Esophagus (tissue), 2 donors: ENCODE data around the gene SOD2. TPM values are rescaled to one million over a fixed set of nuclear protein-coding genes. Genes with fewer than 3 reads are reported as not detected.
"Not testable (repeated sequence)": the region's sequence is repeated elsewhere in the genome, so short reads cannot be mapped to it uniquely, and the experiment has no call there.

Source experiments
- H3K27ac ChIP-seq, 2 donors: one replicate each; pipeline ENCODE4 v1.5.1; 2013; ENCODE audit warnings: low read depth in 2 of 2, mild to moderate bottlenecking in 2 of 2, inconsistent platforms in 1 of 2, low read length in 1 of 2, moderate library complexity in 1 of 2
- H3K27me3 ChIP-seq, 2 donors: one replicate each; pipeline ENCODE4 v1.6.1; 2013; ENCODE audit warnings: low read length in 2 of 2, control low read depth in 1 of 2, mild to moderate bottlenecking in 1 of 2; ENCODE audit not compliant: insufficient read depth in 2 of 2, control insufficient read depth in 1 of 2
- H3K36me3 ChIP-seq, 2 donors: one replicate each; pipeline ENCODE4 v1.6.1; 2013; ENCODE audit warnings: low read length in 1 of 2; ENCODE audit not compliant: control insufficient read depth in 2 of 2, insufficient read depth in 2 of 2
- H3K4me1 ChIP-seq, 2 donors: one replicate each; pipeline ENCODE4 v1.6.1; 2013; ENCODE audit warnings: low read length in 1 of 2; ENCODE audit not compliant: control insufficient read depth in 2 of 2, insufficient read depth in 2 of 2
- H3K4me3 ChIP-seq, 2 donors: one replicate each; pipeline ENCODE4 v1.5.1; 2013; ENCODE audit warnings: low read length in 2 of 2, mild to moderate bottlenecking in 2 of 2, low read depth in 1 of 2, moderate library complexity in 1 of 2
- H3K9me3 ChIP-seq, 2 donors: one replicate each; pipeline ENCODE4 v1.6.1; 2013; ENCODE audit warnings: mild to moderate bottlenecking in 2 of 2, low read depth in 1 of 2, low read length in 1 of 2, moderate library complexity in 1 of 2; ENCODE audit not compliant: control insufficient read depth in 2 of 2, insufficient read depth in 1 of 2
- WGBS, 2 donors: extraction: QIAGEN DNeasy Blood & Tissue Kit; methylation state at CpG; one replicate each; pipeline ENCODE4 v1.1.7; 2013; 5-methylcytosine and 5-hydroxymethylcytosine counted together
- polyA plus RNA-seq, 2 donors: library from polyadenylated mRNA; stranded (reverse); fragments of 200-250 nt; gene quantifications; one replicate each; pipeline ENCODE4 v1.2.3, GENCODE V29; 2013
- donor health status: healthy with polysubstance abuse.
- donor health status: Bipolar disorder and iron deficiency.

Gene SOD2
- polyA plus RNA-seq, 2 donors, result 79.1 to 167 TPM

GRCh38 chr6:159727717-159728445 is 34.8 kb upstream of the SOD2 start:
- no peaks in the 10 kb centered on the region for H3K9me3 ChIP-seq
- no peaks in the 10 kb centered on the region for H3K36me3 ChIP-seq
- H3K4me1 ChIP-seq, result no peaks in the 10 kb centered on the region
- WGBS, 2 donors, result 0% methylated on average over 34 to 44 of the region's 44 CpGs
- H3K27ac ChIP-seq, result peak overlapping the region; percentile 99 to 100
- H3K4me3 ChIP-seq, result peak overlapping the region; percentile 99 to 100
- no peaks in the 10 kb centered on the region for H3K27me3 ChIP-seq

- H3K4me3 ChIP-seq, result peak within 1 kb of the TSS; percentile 99 to 100
- no peaks in the 10 kb centered on the region for H3K27me3 ChIP-seq
- peak within 1 kb of the TSS; percentile 100 for H3K27ac ChIP-seq
- H3K4me1 ChIP-seq, result no peaks in the 10 kb centered on the region
- 0% methylated on average over 65 to 93 of the region's 93 CpGs for WGBS, 2 donors
- no peaks in the 10 kb centered on the region for H3K36me3 ChIP-seq
- no peaks in the 10 kb centered on the region for H3K9me3 ChIP-seq
Observed at GRCh38 chr6:159726918-159727716, 34.1 kb upstream of the SOD2 start, which contains the start of gene WTAP. TSS of gene WTAP (plus strand) at chr6:159727506. CDS start at chr6:159736266, 8,760 bp downstream.

GRCh38 chr6:159726255-159726917 is 33.3 kb upstream of the SOD2 start:
- peak overlapping the region; percentile 100 for H3K27ac ChIP-seq
- H3K9me3 ChIP-seq, result no peaks in the 10 kb centered on the region
- no peaks in the 10 kb centered on the region for H3K4me1 ChIP-seq
- WGBS, 2 donors, result 1% methylated on average over 30 of the region's 30 CpGs
- no peaks in the 10 kb centered on the region for H3K27me3 ChIP-seq
- H3K36me3 ChIP-seq, result no peaks in the 10 kb centered on the region
- peak overlapping the region; percentile 85 to 99 for H3K4me3 ChIP-seq

- not testable (repeated sequence) for H3K36me3 ChIP-seq, H3K4me1 ChIP-seq, H3K4me3 ChIP-seq, H3K9me3 ChIP-seq, H3K27me3 ChIP-seq, H3K27ac ChIP-seq
- 95 to 96% methylated on average over 3 of the region's 3 CpGs for WGBS, 2 donors
Observed at GRCh38 chr6:159725208-159725607, 32.2 kb upstream of the SOD2 start.

GRCh38 chr6:159724778-159725177 is 31.7 kb upstream of the SOD2 start:
- Histone ChIP-seq H3K27ac (no peak overlapping the region), H3K27me3 (no peaks in the 10 kb centered on the region), H3K4me3 (no peak overlapping the region), H3K9me3 (no peaks in the 10 kb centered on the region), H3K4me1 (peaks cover 0 to 2% of the 10 kb centered on the region in 2 donors), H3K36me3 (no peaks in the 10 kb centered on the region)
- 95 to 96% methylated on average over 4 of the region's 4 CpGs for WGBS, 2 donors

- Histone ChIP-seq H3K4me3 (no peak overlapping the region), H3K36me3 (no peaks in the 10 kb centered on the region), H3K9me3 (no peaks in the 10 kb centered on the region), H3K4me1 (peaks cover 0 to 2% of the 10 kb centered on the region in 2 donors), H3K27me3 (no peaks in the 10 kb centered on the region), H3K27ac (no peak overlapping the region)
- 59 to 63% methylated on average over 2 of the region's 2 CpGs for WGBS, 2 donors
Observed at GRCh38 chr6:159723259-159723658, 30.2 kb upstream of the SOD2 start.

- no peak overlapping the region for H3K4me3 ChIP-seq
- H3K27me3 ChIP-seq, result no peaks in the 10 kb centered on the region
- H3K9me3 ChIP-seq, result no peaks in the 10 kb centered on the region
- H3K27ac ChIP-seq, result peak overlapping the region in 1 of 2 donors; percentile 21
- H3K36me3 ChIP-seq, result no peaks in the 10 kb centered on the region
- H3K4me1 ChIP-seq, result peaks cover 0 to 2% of the 10 kb centered on the region in 2 donors
Observed at GRCh38 chr6:159722655-159723054, 29.6 kb upstream of the SOD2 start.

- H3K4me1 ChIP-seq, H3K27me3 ChIP-seq, H3K4me3 ChIP-seq, H3K27ac ChIP-seq, H3K36me3 ChIP-seq, H3K9me3 ChIP-seq: not testable (repeated sequence)
- WGBS, 2 donors, result 95 to 98% methylated on average over 3 of the region's 3 CpGs
Observed at GRCh38 chr6:159721981-159722380, 28.9 kb upstream of the SOD2 start.

- H3K4me1 ChIP-seq, result peaks cover 0 to 2% of the 10 kb centered on the region in 2 donors
- H3K27me3 ChIP-seq, result no peaks in the 10 kb centered on the region
- no peaks in the 10 kb centered on the region for H3K9me3 ChIP-seq
- no peak overlapping the region for H3K27ac ChIP-seq
- no peak overlapping the region for H3K4me3 ChIP-seq
- 48 to 56% methylated on average over 7 of the region's 7 CpGs for WGBS, 2 donors
- no peaks in the 10 kb centered on the region for H3K36me3 ChIP-seq
Observed at GRCh38 chr6:159720708-159721107, 27.7 kb upstream of the SOD2 start.
